ENCODE data around the gene CDC14B. TPM values are rescaled to one million over a fixed set of nuclear protein-coding genes. Genes with fewer than 3 reads are reported as not detected.
"Not testable (repeated sequence)": the region's sequence is repeated elsewhere in the genome, so short reads cannot be mapped to it uniquely, and the experiment has no call there.

The CDC14B gene
- total RNA-seq, 4 donors from 2014 or later = 9.7 to 40.5 (median 20.6) TPM

DNA sequence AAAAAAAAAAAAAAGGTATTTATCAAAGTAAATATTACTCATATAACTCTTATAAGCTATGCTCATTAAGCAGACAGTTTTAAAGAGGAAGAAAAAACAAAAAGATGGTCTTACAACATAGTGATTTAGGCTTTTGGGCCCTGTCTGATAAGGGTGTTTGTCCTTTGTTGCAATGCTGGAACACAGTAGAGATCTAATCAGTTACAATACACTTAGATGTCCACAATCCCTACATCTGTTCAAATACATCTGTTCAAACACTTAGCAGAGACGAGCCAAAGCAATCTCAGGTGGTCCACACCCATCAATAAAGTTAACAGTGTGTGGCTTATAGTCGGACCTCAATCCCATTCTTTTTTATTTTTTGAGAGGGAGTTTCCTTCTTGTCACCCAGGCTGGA is 24.5 kb upstream of the CDC14B start:
- TF ChIP-seq POLR2A (IDR thresholded peaks at IDR 0.05) = no peak
- TF ChIP-seq, protein P1, sequence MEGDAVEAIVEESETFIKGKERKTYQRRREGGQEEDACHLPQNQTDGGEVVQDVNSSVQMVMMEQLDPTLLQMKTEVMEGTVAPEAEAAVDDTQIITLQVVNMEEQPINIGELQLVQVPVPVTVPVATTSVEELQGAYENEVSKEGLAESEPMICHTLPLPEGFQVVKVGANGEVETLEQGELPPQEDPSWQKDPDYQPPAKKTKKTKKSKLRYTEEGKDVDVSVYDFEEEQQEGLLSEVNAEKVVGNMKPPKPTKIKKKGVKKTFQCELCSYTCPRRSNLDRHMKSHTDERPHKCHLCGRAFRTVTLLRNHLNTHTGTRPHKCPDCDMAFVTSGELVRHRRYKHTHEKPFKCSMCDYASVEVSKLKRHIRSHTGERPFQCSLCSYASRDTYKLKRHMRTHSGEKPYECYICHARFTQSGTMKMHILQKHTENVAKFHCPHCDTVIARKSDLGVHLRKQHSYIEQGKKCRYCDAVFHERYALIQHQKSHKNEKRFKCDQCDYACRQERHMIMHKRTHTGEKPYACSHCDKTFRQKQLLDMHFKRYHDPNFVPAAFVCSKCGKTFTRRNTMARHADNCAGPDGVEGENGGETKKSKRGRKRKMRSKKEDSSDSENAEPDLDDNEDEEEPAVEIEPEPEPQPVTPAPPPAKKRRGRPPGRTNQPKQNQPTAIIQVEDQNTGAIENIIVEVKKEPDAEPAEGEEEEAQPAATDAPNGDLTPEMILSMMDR (IDR thresholded peaks at IDR 0.05) = no peak
- DNase-seq = no peak
- H3K4me1 ChIP-seq = no peaks in the 10 kb centered on the region
- intact Hi-C loops (cut with DNase I; ENCODE audit: low total_unique reads) = no loop called here
- H3K27me3 ChIP-seq = no peaks in the 10 kb centered on the region
- H3K36me3 ChIP-seq = no peaks in the 10 kb centered on the region
- no peaks in the 10 kb centered on the region for H3K9me3 ChIP-seq
- H3K27ac ChIP-seq = no peak overlapping the region
- H3K4me3 ChIP-seq = no peak overlapping the region

DNA sequence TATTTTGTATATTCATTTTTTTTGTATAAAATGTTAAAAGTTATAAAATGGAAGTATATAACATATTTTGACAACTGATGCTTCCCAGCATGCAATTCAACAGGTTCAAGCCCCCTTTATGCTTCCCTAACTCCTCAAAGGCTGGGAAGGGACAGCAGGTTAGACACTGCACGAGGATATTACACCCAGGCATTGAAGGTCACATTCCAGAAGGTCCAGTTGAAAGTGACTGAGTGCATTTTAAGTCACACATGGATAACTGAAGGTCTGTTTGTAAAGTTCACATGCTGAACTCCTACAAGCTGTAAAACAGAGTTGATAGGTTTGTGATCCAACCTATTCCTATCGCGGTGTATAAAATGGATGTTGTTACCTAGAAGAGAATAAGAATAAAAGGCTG is 21.9 kb upstream of the CDC14B start:
- intact Hi-C loops (cut with DNase I; ENCODE audit: low total_unique reads) = no loop called here
- H3K4me3 ChIP-seq = no peak overlapping the region
- no peaks in the 10 kb centered on the region for H3K4me1 ChIP-seq
- H3K36me3 ChIP-seq = no peaks in the 10 kb centered on the region
- H3K9me3 ChIP-seq = no peaks in the 10 kb centered on the region
- H3K27ac ChIP-seq = no peak overlapping the region
- no peak for TF ChIP-seq POLR2A (IDR thresholded peaks at IDR 0.05)
- TF ChIP-seq, protein P1 (IDR thresholded peaks at IDR 0.05) = no peak
- no peak for DNase-seq
- H3K27me3 ChIP-seq = no peaks in the 10 kb centered on the region

DNA sequence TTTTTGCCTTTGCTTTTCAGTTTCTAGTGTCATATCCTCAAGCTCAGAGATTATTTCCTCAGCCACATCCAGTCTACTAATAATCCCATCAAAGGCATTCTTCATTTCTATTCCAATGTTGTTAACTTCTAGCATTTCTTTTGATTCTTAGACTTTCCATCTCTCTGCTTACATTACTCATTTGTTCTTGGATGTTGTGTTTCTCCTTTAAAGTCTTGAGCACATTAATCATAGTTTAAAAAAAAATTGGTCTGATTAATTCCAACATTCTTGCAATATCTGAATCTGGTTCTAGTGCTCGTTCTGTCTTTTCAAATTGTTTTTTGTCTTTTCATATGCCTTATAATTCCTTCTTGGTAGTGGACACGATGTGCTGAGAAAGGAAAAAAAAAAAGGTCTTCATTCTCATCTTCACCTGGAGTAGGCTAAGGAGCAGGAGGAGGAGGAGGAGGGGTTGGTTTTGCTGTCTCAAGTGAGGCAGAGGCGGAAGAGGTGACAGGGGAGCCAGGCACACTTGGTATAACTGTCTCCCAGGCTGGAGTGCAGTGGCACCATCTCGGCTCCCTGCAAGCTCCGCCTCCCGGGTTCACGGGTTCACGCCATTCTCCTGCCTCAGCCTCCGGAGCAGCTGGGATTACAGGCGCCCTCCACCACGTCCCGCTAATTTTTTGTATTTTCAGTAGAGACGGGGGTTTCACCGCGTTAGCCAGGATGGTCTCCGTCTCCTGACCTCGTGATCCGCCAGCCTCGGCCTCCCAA is 19.1 kb upstream of the CDC14B start:
- Histone ChIP-seq H3K27me3 (no peaks in the 10 kb centered on the region), H3K4me3 (no peak overlapping the region), H3K4me1 (no peaks in the 10 kb centered on the region), H3K9me3 (no peaks in the 10 kb centered on the region), H3K36me3 (no peaks in the 10 kb centered on the region), H3K27ac (no peak overlapping the region)
- TF ChIP-seq, protein P1 (IDR thresholded peaks at IDR 0.05) = no peak
- TF ChIP-seq POLR2A (IDR thresholded peaks at IDR 0.05) = no peak
- DNase-seq = no peak
- intact Hi-C loops (cut with DNase I; ENCODE audit: low total_unique reads) = no loop called here

DNA sequence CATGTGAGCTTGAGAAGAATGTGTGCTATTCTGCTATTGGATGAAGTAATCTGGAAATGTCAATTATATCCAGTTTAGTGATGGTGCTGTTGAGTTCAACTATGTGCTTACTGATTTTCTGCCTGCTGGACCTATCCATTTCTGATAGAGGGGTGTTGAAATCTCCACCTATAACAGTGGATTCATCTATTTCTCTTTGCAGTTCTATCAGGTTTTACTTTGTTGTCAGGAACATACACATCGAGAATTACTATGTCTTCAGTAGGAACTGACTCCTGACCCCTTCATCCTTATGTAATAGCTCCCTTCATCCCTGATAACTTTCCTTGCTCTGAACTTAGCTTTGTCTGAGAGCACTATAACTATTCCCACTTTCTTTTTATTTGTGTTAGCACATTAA is 16.7 kb upstream of the CDC14B start:
- Histone ChIP-seq H3K27me3 (no peaks in the 10 kb centered on the region), H3K4me3 (no peak overlapping the region), H3K4me1 (no peaks in the 10 kb centered on the region), H3K27ac (no peak overlapping the region), H3K36me3 (no peaks in the 10 kb centered on the region), H3K9me3 (no peaks in the 10 kb centered on the region)
- intact Hi-C loops (cut with DNase I; ENCODE audit: low total_unique reads) = no loop called here
- DNase-seq = no peak
- TF ChIP-seq, protein P1 (IDR thresholded peaks at IDR 0.05) = no peak
- no peak for TF ChIP-seq POLR2A (IDR thresholded peaks at IDR 0.05)

DNA sequence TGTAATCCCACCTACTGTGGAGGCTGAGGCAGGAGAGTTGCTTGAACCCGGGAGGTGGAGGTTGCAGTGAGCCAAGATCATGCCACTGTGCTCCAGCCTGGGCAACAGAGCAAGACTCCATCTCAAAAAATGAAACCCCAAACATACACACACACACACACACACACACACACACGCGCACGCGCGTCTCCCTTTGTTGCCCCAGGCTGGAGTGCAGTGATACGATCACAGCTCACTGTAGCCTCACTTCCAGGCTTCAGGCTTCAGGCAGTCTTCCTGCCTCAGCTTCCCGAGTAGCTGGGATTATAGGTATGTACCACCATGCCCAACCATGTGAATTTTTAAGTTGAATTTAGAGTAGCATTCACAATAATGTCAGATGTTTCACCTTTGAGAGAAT is 13.9 kb upstream of the CDC14B start:
- H3K27ac ChIP-seq; intact Hi-C loops (cut with DNase I; ENCODE audit: low total_unique reads); H3K27me3 ChIP-seq; H3K4me1 ChIP-seq; H3K36me3 ChIP-seq; H3K9me3 ChIP-seq; H3K4me3 ChIP-seq; DNase-seq: not testable (repeated sequence)
